Measurements from ENCODE around the gene CFHR4. TPM values are rescaled to one million over a fixed set of nuclear protein-coding genes. Genes with fewer than 3 reads are reported as not detected.

The CFHR4 gene
- total and polyA plus RNA-seq, 4 donors, result 30.3 to 124 (median 67.8) TPM

DNA sequence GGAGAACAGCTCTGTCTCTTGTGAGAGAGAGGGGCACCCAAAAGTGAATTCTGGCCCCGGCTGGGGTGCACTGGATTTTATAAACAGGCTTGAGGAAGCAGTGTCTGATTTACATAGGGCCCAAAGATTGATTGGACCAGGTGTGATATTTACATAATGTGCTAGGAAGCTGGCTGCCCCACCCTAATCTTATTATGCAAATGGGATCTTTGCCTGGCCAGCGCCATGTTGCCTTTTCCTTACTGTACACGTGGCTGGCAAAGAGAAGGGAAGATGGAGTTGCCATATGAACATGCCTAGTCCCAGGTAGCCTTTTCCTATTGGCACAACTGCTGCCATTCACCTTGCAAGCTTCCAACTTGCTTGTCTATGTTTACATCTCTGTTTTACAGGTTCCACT is 29.0 kb upstream of the CFHR4 start:
- H3K27ac ChIP-seq (ENCODE audit: low read depth in 1 of 2, low read length in 2 of 2), result no peak overlapping the region
- H3K9me3 ChIP-seq (ENCODE audit: control insufficient read depth in 4 of 4, low read length in 3 of 4), result no peaks in the 10 kb centered on the region
- no peaks in the 10 kb centered on the region for H3K27me3 ChIP-seq (ENCODE audit: control insufficient read depth in 4 of 4, insufficient read depth in 4 of 4, low read length in 3 of 4)
- no peak overlapping the region for H3K4me3 ChIP-seq (ENCODE audit: low read depth in 1 of 3, low read length in 3 of 3)
- H3K36me3 ChIP-seq (ENCODE audit: control insufficient read depth in 4 of 4, insufficient read depth in 3 of 4, low read depth in 1 of 4, low read length in 3 of 4), result no peaks in the 10 kb centered on the region
- no peak for TF ChIP-seq NR2F2 (IDR thresholded peaks at IDR 0.05)
- TF ChIP-seq CTCF (IDR thresholded peaks at IDR 0.05; ENCODE audit: low read depth, low read length, missing input control), result no peak
- no peak for TF ChIP-seq HNF4A (conservative IDR thresholded peaks at IDR 0.05)
- no peak for TF ChIP-seq JUND (IDR thresholded peaks at IDR 0.05)
- TF ChIP-seq RAD21 (IDR thresholded peaks at IDR 0.05), result no peak
- TF ChIP-seq, protein P1, sequence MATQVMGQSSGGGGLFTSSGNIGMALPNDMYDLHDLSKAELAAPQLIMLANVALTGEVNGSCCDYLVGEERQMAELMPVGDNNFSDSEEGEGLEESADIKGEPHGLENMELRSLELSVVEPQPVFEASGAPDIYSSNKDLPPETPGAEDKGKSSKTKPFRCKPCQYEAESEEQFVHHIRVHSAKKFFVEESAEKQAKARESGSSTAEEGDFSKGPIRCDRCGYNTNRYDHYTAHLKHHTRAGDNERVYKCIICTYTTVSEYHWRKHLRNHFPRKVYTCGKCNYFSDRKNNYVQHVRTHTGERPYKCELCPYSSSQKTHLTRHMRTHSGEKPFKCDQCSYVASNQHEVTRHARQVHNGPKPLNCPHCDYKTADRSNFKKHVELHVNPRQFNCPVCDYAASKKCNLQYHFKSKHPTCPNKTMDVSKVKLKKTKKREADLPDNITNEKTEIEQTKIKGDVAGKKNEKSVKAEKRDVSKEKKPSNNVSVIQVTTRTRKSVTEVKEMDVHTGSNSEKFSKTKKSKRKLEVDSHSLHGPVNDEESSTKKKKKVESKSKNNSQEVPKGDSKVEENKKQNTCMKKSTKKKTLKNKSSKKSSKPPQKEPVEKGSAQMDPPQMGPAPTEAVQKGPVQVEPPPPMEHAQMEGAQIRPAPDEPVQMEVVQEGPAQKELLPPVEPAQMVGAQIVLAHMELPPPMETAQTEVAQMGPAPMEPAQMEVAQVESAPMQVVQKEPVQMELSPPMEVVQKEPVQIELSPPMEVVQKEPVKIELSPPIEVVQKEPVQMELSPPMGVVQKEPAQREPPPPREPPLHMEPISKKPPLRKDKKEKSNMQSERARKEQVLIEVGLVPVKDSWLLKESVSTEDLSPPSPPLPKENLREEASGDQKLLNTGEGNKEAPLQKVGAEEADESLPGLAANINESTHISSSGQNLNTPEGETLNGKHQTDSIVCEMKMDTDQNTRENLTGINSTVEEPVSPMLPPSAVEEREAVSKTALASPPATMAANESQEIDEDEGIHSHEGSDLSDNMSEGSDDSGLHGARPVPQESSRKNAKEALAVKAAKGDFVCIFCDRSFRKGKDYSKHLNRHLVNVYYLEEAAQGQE (IDR thresholded peaks at IDR 0.05), result no peak
- no peak for TF ChIP-seq FOXA2 (IDR thresholded peaks at IDR 0.05)
- TF ChIP-seq TAF1 (conservative IDR thresholded peaks at IDR 0.05), result no peak
- TF ChIP-seq HNF4G (IDR thresholded peaks at IDR 0.05), result no peak
- no peak for TF ChIP-seq GABPA (IDR thresholded peaks at IDR 0.05 in 1 of 2, conservative IDR thresholded peaks at IDR 0.05 in 1 of 2)
- TF ChIP-seq EGR1 (IDR thresholded peaks at IDR 0.05; ENCODE audit: low read depth in 2 of 2), result no peak
- TF ChIP-seq ATF3 (IDR thresholded peaks at IDR 0.05), result no peak
- no peak for TF ChIP-seq SP1 (IDR thresholded peaks at IDR 0.05)
- no peak for TF ChIP-seq RXRA (IDR thresholded peaks at IDR 0.05)
- no peak for TF ChIP-seq FOXA1 (IDR thresholded peaks at IDR 0.05)
- TF ChIP-seq YY1 (IDR thresholded peaks at IDR 0.05), result no peak
- TF ChIP-seq MAX (IDR thresholded peaks at IDR 0.05), result no peak
- TF ChIP-seq ZBTB33 (IDR thresholded peaks at IDR 0.05), result no peak
- no peak for DNase-seq (ENCODE audit: low spot score)
- WGBS, result 85% methylated on average over 3 of the region's 3 CpGs
- H3K9ac ChIP-seq (ENCODE audit: low read depth in 1 of 2, low read length in 2 of 2), result no peak overlapping the region
- no peaks in the 10 kb centered on the region for H3K4me1 ChIP-seq (ENCODE audit: control insufficient read depth in 4 of 4, insufficient read depth in 4 of 4, low read length in 3 of 4)

All from liver (tissue), 9 donors.